ENCODE measurements around the gene RASAL2. TPM values are rescaled to one million over a fixed set of nuclear protein-coding genes. Genes with fewer than 3 reads are reported as not detected.

RASAL2 gene
- total and polyA plus RNA-seq, 5 experiments from 2014 or later = not detected

DNA sequence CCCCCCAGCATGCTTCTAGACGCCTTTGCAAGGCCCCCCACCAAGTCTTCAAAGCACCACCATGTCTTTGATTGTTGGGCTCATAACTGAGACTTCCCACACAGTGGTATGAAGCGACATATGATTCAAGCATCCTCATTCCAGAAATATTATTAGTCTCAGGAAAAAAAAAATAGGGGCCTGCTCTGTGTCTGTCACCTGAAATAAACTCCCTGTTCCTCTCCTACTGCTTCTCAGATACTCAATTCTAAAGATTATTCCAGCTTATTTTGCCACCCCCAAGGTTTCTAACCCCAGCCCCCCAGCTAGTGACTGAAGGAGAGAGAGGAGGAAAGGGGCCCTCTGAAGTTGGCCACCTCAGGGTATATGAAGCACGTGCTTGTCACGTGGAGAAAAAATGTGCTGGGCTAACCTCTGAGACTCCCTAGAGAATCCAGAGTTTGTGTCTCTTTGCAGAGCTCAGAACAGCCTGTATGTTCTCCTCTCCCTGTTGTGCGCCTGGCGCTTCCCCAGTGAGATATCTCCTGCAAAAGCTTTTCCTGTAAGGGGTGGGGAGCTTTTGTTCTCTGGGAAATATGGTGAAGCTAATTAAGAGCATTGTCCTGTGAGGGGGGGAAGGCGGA is 35.9 kb upstream of the RASAL2 start:
- POLR2A ChIA-PET = no interaction called here
- Mint-ChIP-seq H3K4me3 (no peak overlapping the region), H3K9me3 (peaks cover 0 to 5% (median 0%) of the 10 kb centered on the region in 9 donors), H3K27me3 (peaks cover 0 to 14% (median 2%) of the 10 kb centered on the region in 5 donors), H3K36me3 (no peaks in the 10 kb centered on the region), H3K4me1 (peaks cover 0 to 4% (median 0%) of the 10 kb centered on the region in 4 donors), H3K27ac (no peak overlapping the region)
- DNase-seq (no peak), ATAC-seq (no peak)

DNA sequence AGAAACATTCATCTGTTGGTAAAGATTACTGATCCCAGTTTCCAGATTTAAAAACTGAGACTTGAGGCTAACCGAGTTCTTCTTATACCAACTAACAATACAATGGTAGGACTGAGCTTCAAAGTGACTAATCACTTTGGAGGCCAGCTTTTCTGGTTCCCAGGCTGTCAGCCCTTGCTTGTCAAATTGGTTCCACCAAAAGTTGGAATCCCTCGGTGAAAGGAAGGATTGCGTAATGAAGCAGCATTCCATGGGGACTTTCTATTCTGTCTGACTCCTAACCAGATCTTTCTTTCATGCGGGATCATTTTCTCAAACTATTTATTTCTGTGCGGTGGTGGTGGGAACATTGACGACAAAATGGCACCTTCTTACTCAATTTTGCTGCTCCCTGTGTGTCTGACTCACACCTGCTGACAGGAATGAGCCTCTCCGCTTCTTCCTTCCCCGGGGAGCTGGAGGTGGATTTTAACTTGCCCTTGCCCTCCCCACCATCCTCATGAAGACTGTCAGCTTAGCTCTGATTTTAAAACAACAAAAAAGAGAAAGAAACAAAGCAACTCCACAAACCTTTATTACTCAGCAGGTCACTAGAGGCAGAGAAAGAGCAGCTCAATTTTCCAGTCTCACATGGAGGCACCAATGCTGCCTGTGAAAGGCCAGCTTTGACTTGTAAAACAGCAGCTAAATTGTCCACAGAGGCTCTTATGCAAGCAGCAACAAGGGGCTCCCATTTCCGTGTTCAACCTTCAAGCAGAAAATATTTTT is 32.9 kb upstream of the RASAL2 start:
- DNase-seq (no peak), ATAC-seq (no peak)
- Mint-ChIP-seq H3K27me3 (peaks cover 0 to 8% (median 0%) of the 10 kb centered on the region in 5 donors), H3K9me3 (peaks cover 0 to 15% (median 0%) of the 10 kb centered on the region in 9 donors), H3K4me3 (no peak overlapping the region), H3K27ac (no peak overlapping the region), H3K36me3 (peaks cover 0 to 5% (median 0%) of the 10 kb centered on the region in 3 donors), H3K4me1 (peaks cover 0 to 4% (median under 1%) of the 10 kb centered on the region in 4 donors)
- POLR2A ChIA-PET = no interaction called here

DNA sequence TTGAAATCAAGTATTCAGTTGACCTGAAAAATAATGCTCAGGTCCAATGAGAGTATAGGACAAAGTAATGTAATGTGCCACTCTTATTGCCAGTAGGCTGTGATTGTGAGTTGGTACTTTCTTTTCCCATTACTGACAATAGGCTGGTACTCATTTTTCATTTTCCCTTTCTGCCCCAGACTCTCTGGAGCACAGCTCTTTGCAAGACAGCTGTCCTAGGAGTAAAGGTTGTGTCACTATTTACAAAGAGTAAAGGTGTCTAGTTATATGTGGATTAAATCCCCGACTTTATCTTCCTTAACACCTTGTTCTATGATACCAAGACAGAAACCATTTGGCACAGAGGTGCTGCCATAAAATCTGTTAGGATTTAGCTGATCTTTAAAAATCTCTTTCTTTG is 32.3 kb upstream of the RASAL2 start:
- Mint-ChIP-seq H3K36me3 (peaks cover 0 to 5% (median 0%) of the 10 kb centered on the region in 3 donors), H3K4me1 (peaks cover 0 to 2% (median 0%) of the 10 kb centered on the region in 4 donors), H3K4me3 (no peak overlapping the region), H3K27me3 (peaks cover 0 to 5% (median 0%) of the 10 kb centered on the region in 5 donors), H3K27ac (no peak overlapping the region), H3K9me3 (peaks cover 0 to 22% (median 0%) of the 10 kb centered on the region in 9 donors)
- ATAC-seq = no peak
- POLR2A ChIA-PET = interaction anchor here (0.6 kb wide), 1 partner anchor 8 kb away, joined by 3 read pairs; no protein-coding TSS in a partner anchor
- no peak for DNase-seq

GRCh38 chr1:178064191-178064821 is 29.6 kb upstream of the RASAL2 start:
- H3K9me3 Mint-ChIP-seq = peaks cover 0 to 30% (median 0%) of the 10 kb centered on the region in 9 donors
- peaks cover 0 to 4% (median 0%) of the 10 kb centered on the region in 5 donors for H3K27me3 Mint-ChIP-seq
- H3K4me1 Mint-ChIP-seq = peaks cover 0 to 6% (median under 1%) of the 10 kb centered on the region in 4 donors
- H3K36me3 Mint-ChIP-seq = peaks cover 0 to 5% (median 0%) of the 10 kb centered on the region in 3 donors
- DNase-seq (no peak), ATAC-seq (no peak)
- H3K27ac Mint-ChIP-seq = no peak overlapping the region
- POLR2A ChIA-PET = no interaction called here
- H3K4me3 Mint-ChIP-seq = no peak overlapping the region

GRCh38 chr1:178065250-178065649 is 28.7 kb upstream of the RASAL2 start:
- POLR2A ChIA-PET = no interaction called here
- H3K27ac Mint-ChIP-seq = no peak overlapping the region
- H3K36me3 Mint-ChIP-seq = peaks cover 0 to 5% (median 0%) of the 10 kb centered on the region in 3 donors
- DNase-seq (no peak), ATAC-seq (no peak)
- peaks cover 0 to 30% (median 0%) of the 10 kb centered on the region in 9 donors for H3K9me3 Mint-ChIP-seq
- peaks cover 0 to 2% (median 0%) of the 10 kb centered on the region in 5 donors for H3K27me3 Mint-ChIP-seq
- H3K4me3 Mint-ChIP-seq = no peak overlapping the region
- H3K4me1 Mint-ChIP-seq = peaks cover 0 to 6% (median under 1%) of the 10 kb centered on the region in 4 donors

GRCh38 chr1:178066296-178066907 is 27.5 kb upstream of the RASAL2 start:
- ATAC-seq = no peak

GRCh38 chr1:178066908-178067614 is 26.8 kb upstream of the RASAL2 start:
- DNase-seq (no peak), ATAC-seq (no peak)
- H3K9me3 Mint-ChIP-seq = peaks cover 0 to 30% (median 0%) of the 10 kb centered on the region in 9 donors
- POLR2A ChIA-PET = no interaction called here
- peaks cover 0 to 6% (median under 1%) of the 10 kb centered on the region in 4 donors for H3K4me1 Mint-ChIP-seq
- no peak overlapping the region for H3K27ac Mint-ChIP-seq
- peaks cover 0 to 2% (median 0%) of the 10 kb centered on the region in 5 donors for H3K27me3 Mint-ChIP-seq
- no peak overlapping the region for H3K4me3 Mint-ChIP-seq
- peaks cover 0 to 5% (median 0%) of the 10 kb centered on the region in 3 donors for H3K36me3 Mint-ChIP-seq

More at GRCh38 chr1:178066296-178066907, 27.5 kb upstream of the RASAL2 start:
- H3K4me1 Mint-ChIP-seq = peaks cover 0 to 6% (median under 1%) of the 10 kb centered on the region in 4 donors
- H3K27ac Mint-ChIP-seq = no peak overlapping the region
- H3K4me3 Mint-ChIP-seq = no peak overlapping the region
- POLR2A ChIA-PET = no interaction called here
- no peak for DNase-seq
- peaks cover 0 to 30% (median 0%) of the 10 kb centered on the region in 9 donors for H3K9me3 Mint-ChIP-seq
- peaks cover 0 to 5% (median 0%) of the 10 kb centered on the region in 3 donors for H3K36me3 Mint-ChIP-seq
- peaks cover 0 to 2% (median 0%) of the 10 kb centered on the region in 5 donors for H3K27me3 Mint-ChIP-seq

- DNase-seq = no peak
- Mint-ChIP-seq H3K27ac (no peak overlapping the region), H3K4me3 (no peak overlapping the region), H3K9me3 (peaks cover 0 to 26% (median 8%) of the 10 kb centered on the region in 9 donors), H3K27me3 (peaks cover 0 to 10% (median 5%) of the 10 kb centered on the region in 5 donors), H3K4me1 (peaks cover 0 to 6% (median 0%) of the 10 kb centered on the region in 4 donors), H3K36me3 (peaks cover 0 to 4% (median 0%) of the 10 kb centered on the region in 3 donors)
- no peak for ATAC-seq
- POLR2A ChIA-PET = no interaction called here
Measured at GRCh38 chr1:178071811-178072210, 22.1 kb upstream of the RASAL2 start.

- peaks cover 0 to 1% (median 0%) of the 10 kb centered on the region in 4 donors for H3K4me1 Mint-ChIP-seq
- H3K27ac Mint-ChIP-seq = no peak overlapping the region
- DNase-seq = no peak
- H3K27me3 Mint-ChIP-seq = peaks cover 0 to 16% (median 8%) of the 10 kb centered on the region in 5 donors
- H3K9me3 Mint-ChIP-seq = peaks cover 0 to 21% (median 8%) of the 10 kb centered on the region in 9 donors
- no peak for ATAC-seq
- no peak overlapping the region for H3K4me3 Mint-ChIP-seq
- POLR2A ChIA-PET = no interaction called here
- H3K36me3 Mint-ChIP-seq = peaks cover 0 to 4% (median 0%) of the 10 kb centered on the region in 3 donors
Measured at GRCh38 chr1:178072326-178072725, 21.6 kb upstream of the RASAL2 start.

DNA sequence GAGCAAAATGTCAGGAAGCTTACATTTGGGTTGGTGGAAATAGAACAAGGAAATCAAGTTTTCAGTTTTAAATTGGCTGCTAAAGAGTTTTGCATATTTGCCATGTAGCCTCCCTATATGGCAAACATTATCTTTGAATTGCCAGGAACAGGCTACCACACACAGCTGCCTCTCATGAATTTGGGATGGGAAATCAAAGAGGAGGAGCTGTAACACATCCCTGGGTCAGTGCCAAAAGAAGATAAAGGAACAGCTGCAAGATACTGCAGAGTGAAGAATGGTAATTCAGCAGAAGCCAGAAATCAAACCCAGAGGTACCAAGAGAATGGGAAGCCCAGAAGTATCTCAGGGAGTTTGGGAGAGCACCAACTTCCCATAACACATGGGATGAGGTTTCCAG is 18.6 kb upstream of the RASAL2 start:
- no peak overlapping the region for H3K27ac Mint-ChIP-seq
- no peaks in the 10 kb centered on the region for H3K4me1 Mint-ChIP-seq

GRCh38 chr1:178076607-178077006 is 17.3 kb upstream of the RASAL2 start:
- Mint-ChIP-seq H3K9me3 (peaks cover 0 to 20% (median 8%) of the 10 kb centered on the region in 9 donors), H3K4me1 (no peaks in the 10 kb centered on the region), H3K27me3 (peaks cover 0 to 16% (median 8%) of the 10 kb centered on the region in 5 donors), H3K27ac (no peak overlapping the region), H3K4me3 (no peak overlapping the region), H3K36me3 (peaks cover 0 to 4% (median 0%) of the 10 kb centered on the region in 3 donors)
- ATAC-seq (no peak), DNase-seq (no peak)
- POLR2A ChIA-PET = no interaction called here

More for the DNA sequence above, 18.6 kb upstream of the RASAL2 start:
- Mint-ChIP-seq H3K36me3 (peaks cover 0 to 4% (median 0%) of the 10 kb centered on the region in 3 donors), H3K27me3 (peaks cover 0 to 16% (median 8%) of the 10 kb centered on the region in 5 donors), H3K4me3 (no peak overlapping the region), H3K9me3 (peaks cover 0 to 20% (median 8%) of the 10 kb centered on the region in 9 donors)
- DNase-seq (no peak), ATAC-seq (no peak)
- POLR2A ChIA-PET = no interaction called here

- Mint-ChIP-seq H3K27me3 (peaks cover 0 to 16% (median 6%) of the 10 kb centered on the region in 5 donors), H3K36me3 (peaks cover 0 to under 1% (median 0%) of the 10 kb centered on the region in 3 donors), H3K4me1 (no peaks in the 10 kb centered on the region), H3K27ac (no peak overlapping the region), H3K4me3 (no peak overlapping the region), H3K9me3 (peaks cover 0 to 28% (median 7%) of the 10 kb centered on the region in 9 donors)
- DNase-seq = no peak
- ATAC-seq = no peak
- POLR2A ChIA-PET = no interaction called here
Measured at GRCh38 chr1:178077917-178078316, 16.0 kb upstream of the RASAL2 start.
